DND-41 (cell line): ENCODE measurements around the gene LILRB4.
"Not testable (repeated sequence)": the region's sequence is repeated elsewhere in the genome, so short reads cannot be mapped to it uniquely, and the experiment has no call there.

Source experiments
- ATAC-seq: fragments of 200-7000 bp; cut with Tn5 transposase; 3 replicates; pipeline ENCODE4 v1.9.1; 2021; ENCODE audit warnings: low read depth; ENCODE audit not compliant: insufficient read depth
- DNase-seq: peaks from one replicate; pipeline ENCODE4 v3.0.0-alpha.2; 2020
- H2AFZ ChIP-seq: 2 replicates; pipeline ENCODE4 v1.6.0; 2012; ENCODE audit warnings: low read depth, low read length
- H3K27ac ChIP-seq: 2 replicates; pipeline ENCODE4 v1.5.1; 2012; ENCODE audit warnings: low read length, inconsistent platforms
- H3K27me3 ChIP-seq: fragments of 200-600 bp; sonication (generic); 2 replicates; pipeline ENCODE4 v1.6.0; 2012; ENCODE audit warnings: low read length, mild to moderate bottlenecking, inconsistent platforms; ENCODE audit not compliant: insufficient read depth, poor library complexity
- H3K36me3 ChIP-seq: 2 replicates; pipeline ENCODE4 v1.5.1; 2012; ENCODE audit warnings: low read length, inconsistent platforms; ENCODE audit not compliant: insufficient read depth
- H3K4me1 ChIP-seq: 2 replicates; pipeline ENCODE4 v1.5.1; 2012; ENCODE audit warnings: mild to moderate bottlenecking, low read length; ENCODE audit not compliant: insufficient read depth
- H3K4me2 ChIP-seq: 2 replicates; pipeline ENCODE4 v1.6.0; 2012; ENCODE audit warnings: mild to moderate bottlenecking, moderate library complexity, low read length, inconsistent platforms; ENCODE audit not compliant: insufficient read depth
- H3K4me3 ChIP-seq, 2 experiments: fragments of 200-600 bp in 1 of 2; shearing (Covaris generic) in 1 of 2; 2 replicates each; pipeline ENCODE4 v1.5.1; 2012 to 2016; ENCODE audit warnings: inconsistent platforms in 2 of 2, low read length in 2 of 2, mild to moderate bottlenecking in 2 of 2, low read depth in 1 of 2, moderate library complexity in 1 of 2
- H3K79me2 ChIP-seq: 2 replicates; pipeline ENCODE4 v1.6.0; 2012; ENCODE audit warnings: low read length, inconsistent platforms; ENCODE audit not compliant: insufficient read depth
- H3K9ac ChIP-seq: 2 replicates; pipeline ENCODE4 v1.6.0; 2012; ENCODE audit warnings: low read depth, mild to moderate bottlenecking, inconsistent platforms, low read length, moderate library complexity
- H3K9me3 ChIP-seq: 2 replicates; pipeline ENCODE4 v1.5.1; 2012; ENCODE audit warnings: low read length, moderate library complexity, mild to moderate bottlenecking, inconsistent platforms; ENCODE audit not compliant: insufficient read depth, severe bottlenecking
- H4K20me1 ChIP-seq: 2 replicates; pipeline ENCODE4 v1.6.0; 2012; ENCODE audit warnings: low read length; ENCODE audit not compliant: insufficient read depth
- EZH2 ChIP-seq: IDR thresholded peaks from 3 replicates; pipeline ENCODE4 v1.6.1; 2012; ENCODE audit warnings: borderline replicate concordance, low read depth, mild to moderate bottlenecking, moderate library complexity, low read length, inconsistent platforms; ENCODE audit not compliant: severe bottlenecking
- TF ChIP-seq, protein P1 (sequence below): IDR thresholded peaks from 2 replicates; pipeline ENCODE4 v1.5.1; 2012; ENCODE audit warnings: borderline replicate concordance, low read length, moderate library complexity, mild to moderate bottlenecking; ENCODE audit not compliant: poor library complexity, severe bottlenecking; ENCODE audit errors: extremely low read depth

LILRB4 gene

DNA sequence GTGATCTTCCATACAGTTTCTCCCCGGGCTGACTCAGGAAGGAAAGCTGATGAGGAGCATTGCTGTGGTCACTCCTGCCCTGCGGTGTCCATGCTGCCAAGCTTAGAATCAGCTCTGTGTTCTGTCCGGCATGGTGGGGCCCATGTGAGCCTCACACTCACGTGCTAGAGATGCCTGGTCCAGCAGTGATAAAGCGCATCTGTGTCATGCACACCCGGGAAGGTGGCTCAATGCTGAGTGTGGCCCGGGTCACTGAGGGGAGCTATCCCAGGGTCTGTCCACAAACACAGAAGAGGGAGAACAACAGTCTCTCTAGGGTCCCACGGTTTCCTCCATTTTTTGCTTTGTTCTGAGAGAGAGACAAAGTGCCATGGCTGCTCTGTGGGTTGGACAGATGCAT, 36.0 kb upstream of the LILRB4 start:
- Histone ChIP-seq H3K79me2 (no peaks in the 10 kb centered on the region), H2AFZ (no peak overlapping the region), H3K27me3 (peaks cover 3% of the 10 kb centered on the region), H4K20me1 (no peaks in the 10 kb centered on the region), H3K36me3 (no peaks in the 10 kb centered on the region), H3K4me3 (no peak overlapping the region), H3K9me3 (no peaks in the 10 kb centered on the region), H3K27ac (no peak overlapping the region), H3K4me2 (no peak overlapping the region), H3K4me1 (no peaks in the 10 kb centered on the region), H3K9ac (no peak overlapping the region)
- ATAC-seq: no peak
- no peak for DNase-seq
- no peak for TF ChIP-seq EZH2
- TF ChIP-seq, protein P1, sequence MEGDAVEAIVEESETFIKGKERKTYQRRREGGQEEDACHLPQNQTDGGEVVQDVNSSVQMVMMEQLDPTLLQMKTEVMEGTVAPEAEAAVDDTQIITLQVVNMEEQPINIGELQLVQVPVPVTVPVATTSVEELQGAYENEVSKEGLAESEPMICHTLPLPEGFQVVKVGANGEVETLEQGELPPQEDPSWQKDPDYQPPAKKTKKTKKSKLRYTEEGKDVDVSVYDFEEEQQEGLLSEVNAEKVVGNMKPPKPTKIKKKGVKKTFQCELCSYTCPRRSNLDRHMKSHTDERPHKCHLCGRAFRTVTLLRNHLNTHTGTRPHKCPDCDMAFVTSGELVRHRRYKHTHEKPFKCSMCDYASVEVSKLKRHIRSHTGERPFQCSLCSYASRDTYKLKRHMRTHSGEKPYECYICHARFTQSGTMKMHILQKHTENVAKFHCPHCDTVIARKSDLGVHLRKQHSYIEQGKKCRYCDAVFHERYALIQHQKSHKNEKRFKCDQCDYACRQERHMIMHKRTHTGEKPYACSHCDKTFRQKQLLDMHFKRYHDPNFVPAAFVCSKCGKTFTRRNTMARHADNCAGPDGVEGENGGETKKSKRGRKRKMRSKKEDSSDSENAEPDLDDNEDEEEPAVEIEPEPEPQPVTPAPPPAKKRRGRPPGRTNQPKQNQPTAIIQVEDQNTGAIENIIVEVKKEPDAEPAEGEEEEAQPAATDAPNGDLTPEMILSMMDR: no peak

DNA sequence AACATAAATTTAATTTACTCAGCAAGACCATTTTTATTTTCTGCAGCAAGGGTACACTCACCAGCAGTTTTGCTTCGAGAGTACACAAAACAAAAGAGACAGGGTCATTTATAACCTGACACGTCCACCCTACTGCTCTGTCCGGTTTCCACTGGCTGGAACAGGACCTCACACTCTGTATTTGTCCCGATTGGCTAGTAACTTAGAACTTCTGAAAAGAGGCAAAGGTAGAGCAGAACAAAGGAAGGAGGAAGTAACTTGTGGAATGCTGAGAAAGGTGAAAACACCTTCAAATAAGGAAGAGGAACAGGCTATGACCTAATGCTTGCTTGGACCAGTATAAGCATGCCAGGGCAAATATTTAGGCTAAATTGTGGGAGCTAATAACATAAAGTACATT, 34.9 kb upstream of the LILRB4 start:
- not testable (repeated sequence) for H2AFZ ChIP-seq, H3K4me2 ChIP-seq, DNase-seq, H3K4me1 ChIP-seq, H3K79me2 ChIP-seq, H3K9ac ChIP-seq, ATAC-seq, H3K4me3 ChIP-seq, H3K36me3 ChIP-seq, H3K27ac ChIP-seq, H3K9me3 ChIP-seq, H3K27me3 ChIP-seq, H4K20me1 ChIP-seq

DNA sequence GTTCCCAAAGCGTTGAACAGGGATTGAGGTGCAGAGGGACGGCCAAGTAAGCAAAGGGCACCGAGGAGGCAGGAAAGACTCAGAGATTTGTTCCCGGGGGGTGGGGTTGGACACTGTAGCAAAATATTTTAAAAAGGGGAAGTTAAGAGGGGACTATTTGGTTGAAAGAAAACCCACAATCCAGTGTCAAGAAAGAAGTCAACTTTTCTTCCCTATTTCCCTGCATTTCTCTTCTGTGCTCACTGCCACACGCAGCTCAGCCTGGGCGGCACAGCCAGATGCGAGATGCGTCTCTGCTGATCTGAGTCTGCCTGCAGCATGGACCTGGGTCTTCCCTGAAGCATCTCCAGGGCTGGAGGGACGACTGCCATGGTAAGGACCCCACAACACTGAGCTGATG, 32.5 kb upstream of the LILRB4 start, which contains the start of gene LILRB1:
Gene LILRB1, plus strand, starts transcription at position 223 of the 400 bp plus-strand sequence. CDS start 590 bp downstream, outside the sequence.
- H3K79me2 ChIP-seq, DNase-seq, H3K4me2 ChIP-seq, H3K27me3 ChIP-seq, H3K27ac ChIP-seq, H2AFZ ChIP-seq, H3K36me3 ChIP-seq, H3K9ac ChIP-seq, H3K4me3 ChIP-seq, H3K4me1 ChIP-seq, H3K9me3 ChIP-seq, ATAC-seq, H4K20me1 ChIP-seq: not testable (repeated sequence)

DNA sequence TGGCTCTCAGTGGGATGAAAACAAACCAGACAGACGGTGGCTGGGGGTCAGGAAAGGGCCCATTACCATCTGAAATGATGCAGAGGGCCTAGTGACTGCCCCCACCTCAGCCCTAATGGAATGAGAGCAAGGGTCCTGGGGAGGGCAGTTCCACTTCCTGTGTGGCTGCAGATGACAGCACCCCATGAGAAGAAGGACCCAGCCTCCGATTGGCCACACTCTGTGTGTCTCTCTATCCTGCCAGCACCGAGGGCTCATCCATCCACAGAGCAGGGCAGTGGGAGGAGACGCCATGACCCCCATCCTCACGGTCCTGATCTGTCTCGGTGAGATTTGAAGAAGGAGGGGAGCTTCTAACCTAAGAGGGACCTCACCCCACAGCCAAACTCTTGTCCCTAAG, 32.0 kb upstream of the LILRB4 start:
- H3K79me2 ChIP-seq: no peaks in the 10 kb centered on the region
- no peaks in the 10 kb centered on the region for H3K36me3 ChIP-seq
- no peaks in the 10 kb centered on the region for H4K20me1 ChIP-seq
- H3K4me1 ChIP-seq: no peaks in the 10 kb centered on the region
- H3K9me3 ChIP-seq: no peaks in the 10 kb centered on the region
- H3K9ac ChIP-seq: no peak overlapping the region
- DNase-seq (no peak), ATAC-seq (no peak)
- H2AFZ ChIP-seq: no peak overlapping the region
- H3K4me2 ChIP-seq: no peak overlapping the region
- H3K27ac ChIP-seq: no peak overlapping the region
- H3K27me3 ChIP-seq: no peaks in the 10 kb centered on the region
- TF ChIP-seq, protein P1: no peak
- no peak overlapping the region for H3K4me3 ChIP-seq

DNA sequence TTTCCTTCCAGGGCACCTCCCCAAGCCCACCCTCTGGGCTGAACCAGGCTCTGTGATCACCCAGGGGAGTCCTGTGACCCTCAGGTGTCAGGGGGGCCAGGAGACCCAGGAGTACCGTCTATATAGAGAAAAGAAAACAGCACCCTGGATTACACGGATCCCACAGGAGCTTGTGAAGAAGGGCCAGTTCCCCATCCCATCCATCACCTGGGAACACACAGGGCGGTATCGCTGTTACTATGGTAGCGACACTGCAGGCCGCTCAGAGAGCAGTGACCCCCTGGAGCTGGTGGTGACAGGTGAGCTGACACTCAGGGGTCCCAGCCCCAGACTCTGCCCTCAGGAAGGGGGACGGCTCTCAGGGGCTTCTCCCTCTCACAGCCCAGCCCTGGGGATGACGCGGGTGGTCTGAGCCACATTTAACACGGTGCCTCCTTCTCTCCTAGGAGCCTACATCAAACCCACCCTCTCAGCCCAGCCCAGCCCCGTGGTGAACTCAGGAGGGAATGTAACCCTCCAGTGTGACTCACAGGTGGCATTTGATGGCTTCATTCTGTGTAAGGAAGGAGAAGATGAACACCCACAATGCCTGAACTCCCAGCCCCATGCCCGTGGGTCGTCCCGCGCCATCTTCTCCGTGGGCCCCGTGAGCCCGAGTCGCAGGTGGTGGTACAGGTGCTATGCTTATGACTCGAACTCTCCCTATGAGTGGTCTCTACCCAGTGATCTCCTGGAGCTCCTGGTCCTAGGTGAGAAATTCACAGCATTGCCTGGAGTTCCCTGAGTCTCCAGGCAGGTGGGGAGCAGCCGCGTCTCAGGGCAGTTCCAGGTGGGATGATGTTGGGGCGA, 31.1 kb upstream of the LILRB4 start:
- H3K36me3 ChIP-seq, H4K20me1 ChIP-seq, H3K9ac ChIP-seq, H3K4me3 ChIP-seq, H3K27me3 ChIP-seq, H2AFZ ChIP-seq, H3K27ac ChIP-seq, H3K4me1 ChIP-seq, ATAC-seq, H3K4me2 ChIP-seq, H3K9me3 ChIP-seq, DNase-seq, H3K79me2 ChIP-seq: not testable (repeated sequence)

DNA sequence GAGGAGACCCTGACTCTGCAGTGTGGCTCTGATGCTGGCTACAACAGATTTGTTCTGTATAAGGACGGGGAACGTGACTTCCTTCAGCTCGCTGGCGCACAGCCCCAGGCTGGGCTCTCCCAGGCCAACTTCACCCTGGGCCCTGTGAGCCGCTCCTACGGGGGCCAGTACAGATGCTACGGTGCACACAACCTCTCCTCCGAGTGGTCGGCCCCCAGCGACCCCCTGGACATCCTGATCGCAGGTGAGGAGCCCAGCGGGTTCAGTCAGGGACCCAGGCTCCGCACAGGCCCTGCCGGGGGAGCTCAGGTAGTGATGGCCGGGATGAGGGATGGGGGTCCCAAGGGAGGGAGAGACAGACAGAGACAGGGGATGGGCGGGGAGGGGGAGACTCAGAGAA, 30.3 kb upstream of the LILRB4 start:
- H3K27ac ChIP-seq, H3K4me1 ChIP-seq, H3K4me3 ChIP-seq, DNase-seq, H3K36me3 ChIP-seq, H4K20me1 ChIP-seq, H3K4me2 ChIP-seq, H3K79me2 ChIP-seq, ATAC-seq, H3K9me3 ChIP-seq, H3K27me3 ChIP-seq, H3K9ac ChIP-seq, H2AFZ ChIP-seq: not testable (repeated sequence)
